ENCODE results near the gene HMGCS2.
"Not testable (repeated sequence)": the region's sequence is repeated elsewhere in the genome, so short reads cannot be mapped to it uniquely, and the experiment has no call there.

DNA sequence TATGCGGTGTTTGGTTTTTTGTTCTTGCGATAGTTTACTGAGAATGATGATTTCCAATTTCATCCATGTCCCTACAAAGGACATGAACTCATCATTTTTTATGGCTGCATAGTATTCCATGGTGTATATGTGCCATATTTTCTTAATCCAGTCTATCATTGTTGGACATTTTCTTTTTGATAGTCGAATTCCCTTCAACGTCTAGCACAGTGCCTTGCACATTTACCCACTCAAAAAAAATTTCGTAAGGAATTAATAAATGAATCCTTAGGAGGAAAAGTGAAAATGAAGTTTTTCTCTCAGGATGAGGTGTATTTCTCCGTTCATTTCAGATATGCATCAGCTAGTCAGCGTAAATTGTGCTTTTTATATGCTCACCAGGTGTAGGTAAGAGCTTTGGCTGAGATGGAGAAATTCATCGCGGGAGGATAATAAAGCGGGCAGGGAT lies 57.3 kb downstream of the HMGCS2 start:
- not testable (repeated sequence) for TF ChIP-seq ZFP36 (IDR thresholded peaks at IDR 0.05; ENCODE audit: low read depth, low read length, partially characterized antibody); POLR2A (conservative IDR thresholded peaks at IDR 0.05); ZBTB17 (CRISPR knock-in tag; IDR thresholded peaks at IDR 0.05); NFIC (IDR thresholded peaks at IDR 0.05)
- TF ChIP-seq, protein P1, sequence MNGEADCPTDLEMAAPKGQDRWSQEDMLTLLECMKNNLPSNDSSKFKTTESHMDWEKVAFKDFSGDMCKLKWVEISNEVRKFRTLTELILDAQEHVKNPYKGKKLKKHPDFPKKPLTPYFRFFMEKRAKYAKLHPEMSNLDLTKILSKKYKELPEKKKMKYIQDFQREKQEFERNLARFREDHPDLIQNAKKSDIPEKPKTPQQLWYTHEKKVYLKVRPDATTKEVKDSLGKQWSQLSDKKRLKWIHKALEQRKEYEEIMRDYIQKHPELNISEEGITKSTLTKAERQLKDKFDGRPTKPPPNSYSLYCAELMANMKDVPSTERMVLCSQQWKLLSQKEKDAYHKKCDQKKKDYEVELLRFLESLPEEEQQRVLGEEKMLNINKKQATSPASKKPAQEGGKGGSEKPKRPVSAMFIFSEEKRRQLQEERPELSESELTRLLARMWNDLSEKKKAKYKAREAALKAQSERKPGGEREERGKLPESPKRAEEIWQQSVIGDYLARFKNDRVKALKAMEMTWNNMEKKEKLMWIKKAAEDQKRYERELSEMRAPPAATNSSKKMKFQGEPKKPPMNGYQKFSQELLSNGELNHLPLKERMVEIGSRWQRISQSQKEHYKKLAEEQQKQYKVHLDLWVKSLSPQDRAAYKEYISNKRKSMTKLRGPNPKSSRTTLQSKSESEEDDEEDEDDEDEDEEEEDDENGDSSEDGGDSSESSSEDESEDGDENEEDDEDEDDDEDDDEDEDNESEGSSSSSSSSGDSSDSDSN (IDR thresholded peaks at IDR 0.05; ENCODE audit: borderline replicate concordance in 1 of 2, low read depth in 2 of 2, low read length in 2 of 2), result not testable (repeated sequence)
- TF ChIP-seq, protein P2, sequence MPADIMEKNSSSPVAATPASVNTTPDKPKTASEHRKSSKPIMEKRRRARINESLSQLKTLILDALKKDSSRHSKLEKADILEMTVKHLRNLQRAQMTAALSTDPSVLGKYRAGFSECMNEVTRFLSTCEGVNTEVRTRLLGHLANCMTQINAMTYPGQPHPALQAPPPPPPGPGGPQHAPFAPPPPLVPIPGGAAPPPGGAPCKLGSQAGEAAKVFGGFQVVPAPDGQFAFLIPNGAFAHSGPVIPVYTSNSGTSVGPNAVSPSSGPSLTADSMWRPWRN (IDR thresholded peaks at IDR 0.05; ENCODE audit: low read depth), result not testable (repeated sequence)

All from K562 (cell line).